ENCODE measurements around the gene NUP205. TPM values are rescaled to one million over a fixed set of nuclear protein-coding genes. Genes with fewer than 3 reads are reported as not detected.
A peak's percentile ranks its signal among the peaks of the same experiment; 100 is the strongest.

NUP205 gene
- total RNA-seq (2021) (138 to 171 TPM (median 149 TPM) in 3 replicates), Bru-seq, nascent RNA (percentile 89 among the genes with signal in this experiment)
- long read RNA-seq, experiment 1, full-length matches to known transcripts: 294 of 520 reads
- long read RNA-seq, experiment 1, partial matches to known transcripts: 153 of 520 reads
- long read RNA-seq, experiment 1, other reads (novel, unspliced or antisense): 73 of 520 reads
- long read RNA-seq, experiment 2, full-length matches to known transcripts: 20 of 128 reads
- long read RNA-seq, experiment 2, partial matches to known transcripts: 79 of 128 reads
- long read RNA-seq, experiment 2, other reads (novel, unspliced or antisense): 29 of 128 reads
- long read RNA-seq, experiment 3, partial matches to known transcripts: 11 of 12 reads
- long read RNA-seq, experiment 3, other reads (novel, unspliced or antisense): 1 of 12 reads

- DNase-seq (ENCODE audit: low spot score): peak; percentile 51
- Mint-ChIP-seq H3K4me1 (peaks cover 33% of the 10 kb centered on the region), H3K9me3 (no peaks in the 10 kb centered on the region), H3K27ac (no peak within 1 kb of the TSS), H3K4me3 (peak within 1 kb of the TSS; percentile 45), H3K27me3 (ENCODE audit: low read depth) (no peaks in the 10 kb centered on the region), H3K36me3 (no peaks in the 10 kb centered on the region)
- CTCF ChIA-PET: interaction anchor here (0.6 to 1.0 kb wide), 2 partner anchors 277 to 293 kb away, joined by 3 read pairs; no protein-coding TSS in a partner anchor
- POLR2A ChIA-PET: interaction anchor here (0.6 to 1.2 kb wide), 2 partner anchors 54 to 195 kb away, joined by 3 read pairs; no protein-coding TSS in a partner anchor
- peak; percentile 67 for ATAC-seq
- TF ChIP-seq ZNF281 (CRISPR knock-in tag; IDR thresholded peaks at IDR 0.05) (no peak), NR2C2 (CRISPR knock-in tag; IDR thresholded peaks at IDR 0.05) (no peak), CREB1 (CRISPR knock-in tag; IDR thresholded peaks at IDR 0.05) (no peak), NR3C1 (CRISPR knock-in tag; conservative IDR thresholded peaks at IDR 0.05; ENCODE audit: low read depth) (no peak), SOX15 (CRISPR knock-in tag; IDR thresholded peaks at IDR 0.05) (no peak), ZNF532 (CRISPR knock-in tag; IDR thresholded peaks at IDR 0.05; ENCODE audit: borderline replicate concordance) (no peak; the same call in 1 of the 2 replicates), ARID4B (CRISPR knock-in tag; IDR thresholded peaks at IDR 0.05; ENCODE audit: borderline replicate concordance) (no peak), ZNF232 (CRISPR knock-in tag; IDR thresholded peaks at IDR 0.05) (peak; percentile 61; the same call in 1 of the 2 replicates), ZNF263 (CRISPR knock-in tag; IDR thresholded peaks at IDR 0.05; ENCODE audit: low read depth) (no peak), ATF3 (CRISPR knock-in tag; conservative IDR thresholded peaks at IDR 0.05) (no peak), ESRRA (CRISPR knock-in tag; IDR thresholded peaks at IDR 0.05; ENCODE audit: borderline replicate concordance) (peak; percentile 65; the same call in 1 of the 2 replicates), TEAD1 (CRISPR knock-in tag; IDR thresholded peaks at IDR 0.05) (no peak), FOXP4 (CRISPR knock-in tag; IDR thresholded peaks at IDR 0.05) (peak; percentile 70; the same call in 1 of the 2 replicates), ZNF671 (CRISPR knock-in tag; IDR thresholded peaks at IDR 0.05) (0 out of 2 replicates have a peak, but pooled peaks have one; percentile 14), FOXK1 (CRISPR knock-in tag; IDR thresholded peaks at IDR 0.05) (peak; percentile 69; the same call in 1 of the 2 replicates), PREB (CRISPR knock-in tag; IDR thresholded peaks at IDR 0.05; ENCODE audit: borderline replicate concordance) (peak; percentile 83; the same call in 1 of the 2 replicates), ZNF416 (CRISPR knock-in tag; IDR thresholded peaks at IDR 0.05) (0 out of 2 replicates have a peak, but pooled peaks have one; percentile 35), SP1 (CRISPR knock-in tag; conservative IDR thresholded peaks at IDR 0.05) (no peak; the same call in none of the 2 replicates)
Observed at GRCh38 chr7:135557455-135558336, at the start of gene NUP205. TSS of gene NUP205 (plus strand) at chr7:135557917. CDS start at chr7:135557945, 28 bp downstream.

All from WTC11 (cell line).